ENCODE data around the gene TM9SF1.

Gene TM9SF1

GRCh38 chr14:24178399-24179178, 16.7 kb downstream of the TM9SF1 start:
- DNase-seq (ENCODE audit: low read depth) = no peak

GRCh38 chr14:24177891-24178290, 17.4 kb downstream of the TM9SF1 start:
- DNase-seq (ENCODE audit: low read depth) = no peak

DNA sequence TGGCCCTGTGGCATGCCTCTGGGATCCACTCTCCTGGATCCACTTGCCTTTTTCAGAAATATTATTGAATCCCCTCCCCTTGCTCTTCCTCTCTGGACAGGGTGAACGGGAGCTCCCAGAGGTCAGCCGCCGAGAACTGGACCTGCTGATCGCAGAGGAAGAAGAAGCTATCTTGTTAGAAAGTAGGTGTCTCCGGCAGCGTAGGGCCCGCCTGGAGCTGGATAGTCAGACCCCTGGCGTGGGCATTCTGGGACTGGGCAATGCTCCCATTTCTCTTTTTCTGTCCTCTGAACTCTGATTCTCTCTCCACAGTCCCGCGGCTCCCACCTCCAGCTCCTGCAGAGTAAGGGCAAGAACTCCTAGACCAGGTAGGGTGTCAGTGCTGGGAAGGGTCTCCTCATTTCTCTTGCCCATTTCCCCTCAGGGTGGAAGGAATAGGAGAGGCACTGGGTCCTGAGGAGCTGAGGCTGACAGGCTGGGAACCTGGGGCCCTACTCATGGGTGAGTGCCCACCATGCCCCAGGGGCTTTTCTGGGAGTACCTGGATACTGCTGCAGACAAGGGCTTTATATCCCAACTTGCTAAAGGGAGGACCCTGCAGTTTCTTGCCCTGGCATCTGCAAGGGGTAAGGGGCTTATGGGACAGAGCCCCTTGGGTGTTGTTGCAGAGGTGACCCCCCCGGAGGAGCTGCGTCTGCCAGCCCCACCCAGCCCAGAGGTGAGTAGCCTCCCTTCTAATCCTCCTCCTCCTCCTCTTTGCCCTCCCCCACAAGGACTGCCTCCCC, 18.0 kb downstream of the TM9SF1 start:
- DNase-seq (ENCODE audit: low read depth) = no peak

GRCh38 chr14:24176599-24176998, 18.6 kb downstream of the TM9SF1 start:
- DNase-seq (ENCODE audit: low read depth) = no peak

- no peak for DNase-seq (ENCODE audit: low read depth)
Measured at GRCh38 chr14:24172871-24173281, 22.4 kb downstream of the TM9SF1 start.

GRCh38 chr14:24172261-24172860, 22.9 kb downstream of the TM9SF1 start:
- DNase-seq (ENCODE audit: low read depth) = no peak

DNA sequence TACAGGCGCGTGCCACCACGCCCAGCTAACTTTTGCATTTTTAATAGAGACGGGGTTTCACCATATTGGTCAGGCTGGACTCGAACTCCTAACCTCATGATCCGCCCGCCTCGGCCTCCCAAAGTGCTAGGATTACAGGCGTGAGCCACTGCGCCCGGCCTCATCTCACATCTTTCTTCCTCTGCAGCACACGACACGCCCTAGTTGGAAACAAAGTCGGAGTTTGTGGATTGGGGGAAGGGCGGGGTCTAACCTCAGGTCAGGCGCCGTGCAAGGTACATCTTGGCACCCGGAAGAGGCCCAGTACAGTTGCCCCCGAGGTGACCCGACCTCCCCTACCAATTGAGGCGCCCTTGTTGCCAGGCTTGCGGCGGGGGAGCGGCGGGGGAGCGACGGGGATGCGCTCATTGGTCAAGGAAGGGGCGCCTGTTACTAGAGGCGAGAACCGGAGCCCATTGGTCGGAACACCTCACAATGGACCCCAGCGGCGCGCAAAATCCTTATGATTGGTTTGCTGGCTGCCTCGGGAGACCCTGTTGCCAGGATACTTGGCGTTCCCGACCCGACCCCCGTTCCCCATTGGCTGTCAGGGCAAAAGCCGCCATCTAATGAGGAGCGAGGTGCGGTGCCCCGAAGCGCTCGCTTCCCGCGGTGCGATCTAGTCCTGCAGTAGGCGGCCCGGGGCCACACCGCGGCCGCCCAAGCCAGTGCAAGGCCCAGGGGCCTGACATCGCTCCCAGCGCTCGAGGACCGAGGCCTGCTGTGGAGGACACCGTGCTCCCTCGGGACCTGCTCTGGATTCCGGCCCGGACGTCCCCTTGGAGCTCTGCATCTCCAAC, 23.6 kb downstream of the TM9SF1 start, which contains the start of gene REC8:
REC8 (plus strand) TSS at position 659 of the 839 bp plus-strand sequence. CDS start 473 bp downstream, outside the sequence.
- DNase-seq (ENCODE audit: low read depth) = no peak

- DNase-seq (ENCODE audit: low read depth) = no peak
Measured at GRCh38 chr14:24167469-24168114, 27.6 kb downstream of the TM9SF1 start.

DNA sequence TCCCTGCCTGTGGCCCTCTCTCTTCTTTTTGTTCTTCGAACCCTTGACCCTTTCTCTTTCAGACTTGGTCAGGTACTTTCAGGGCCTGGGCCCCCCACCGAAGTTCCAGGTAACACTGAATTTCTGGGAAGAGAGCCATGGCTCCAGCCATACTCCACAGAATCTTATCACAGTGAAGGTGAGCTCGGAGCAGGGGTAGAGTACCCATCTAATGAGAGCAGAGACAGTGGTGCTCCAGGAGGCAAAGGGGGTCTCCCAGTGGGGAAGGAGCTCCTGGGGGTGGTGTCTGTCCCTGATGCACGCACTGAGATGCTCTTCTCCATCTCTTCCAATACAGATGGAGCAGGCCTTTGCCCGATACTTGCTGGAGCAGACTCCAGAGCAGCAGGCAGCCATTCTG, 29.5 kb downstream of the TM9SF1 start:
- DNase-seq (ENCODE audit: low read depth) = no peak

DNA sequence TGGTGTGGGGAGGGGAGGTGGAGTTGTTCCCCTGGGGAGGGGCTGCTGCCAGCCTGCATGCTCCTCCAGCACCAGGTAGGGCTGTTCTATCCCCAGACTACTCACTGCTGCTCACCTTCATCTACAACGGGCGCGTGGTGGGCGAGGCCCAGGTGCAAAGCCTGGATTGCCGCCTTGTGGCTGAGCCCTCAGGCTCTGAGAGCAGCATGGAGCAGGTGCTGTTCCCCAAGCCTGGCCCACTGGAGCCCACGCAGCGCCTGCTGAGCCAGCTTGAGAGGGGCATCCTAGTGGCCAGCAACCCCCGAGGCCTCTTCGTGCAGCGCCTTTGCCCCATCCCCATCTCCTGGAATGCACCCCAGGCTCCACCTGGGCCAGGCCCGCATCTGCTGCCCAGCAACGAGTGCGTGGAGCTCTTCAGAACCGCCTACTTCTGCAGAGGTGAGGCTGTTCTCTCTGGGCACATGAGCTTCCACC, 30.7 kb downstream of the TM9SF1 start:
- no peak for DNase-seq (ENCODE audit: low read depth)

DNA sequence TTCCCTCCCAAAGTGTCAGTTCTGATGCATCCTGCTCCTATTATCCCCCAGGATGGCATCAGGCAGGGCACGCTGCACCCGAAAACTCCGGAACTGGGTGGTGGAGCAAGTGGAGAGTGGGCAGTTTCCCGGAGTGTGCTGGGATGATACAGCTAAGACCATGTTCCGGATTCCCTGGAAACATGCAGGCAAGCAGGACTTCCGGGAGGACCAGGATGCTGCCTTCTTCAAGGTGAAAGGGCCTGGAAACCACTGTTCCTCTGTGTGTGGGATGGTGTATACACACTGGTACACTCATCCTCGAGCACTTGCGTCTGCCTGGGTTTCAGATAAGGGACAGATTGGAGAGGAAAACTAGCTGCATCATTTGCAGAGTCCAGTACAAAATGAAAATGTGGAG, 33.1 kb downstream of the TM9SF1 start:
- no peak for DNase-seq (ENCODE audit: low read depth)

DNA sequence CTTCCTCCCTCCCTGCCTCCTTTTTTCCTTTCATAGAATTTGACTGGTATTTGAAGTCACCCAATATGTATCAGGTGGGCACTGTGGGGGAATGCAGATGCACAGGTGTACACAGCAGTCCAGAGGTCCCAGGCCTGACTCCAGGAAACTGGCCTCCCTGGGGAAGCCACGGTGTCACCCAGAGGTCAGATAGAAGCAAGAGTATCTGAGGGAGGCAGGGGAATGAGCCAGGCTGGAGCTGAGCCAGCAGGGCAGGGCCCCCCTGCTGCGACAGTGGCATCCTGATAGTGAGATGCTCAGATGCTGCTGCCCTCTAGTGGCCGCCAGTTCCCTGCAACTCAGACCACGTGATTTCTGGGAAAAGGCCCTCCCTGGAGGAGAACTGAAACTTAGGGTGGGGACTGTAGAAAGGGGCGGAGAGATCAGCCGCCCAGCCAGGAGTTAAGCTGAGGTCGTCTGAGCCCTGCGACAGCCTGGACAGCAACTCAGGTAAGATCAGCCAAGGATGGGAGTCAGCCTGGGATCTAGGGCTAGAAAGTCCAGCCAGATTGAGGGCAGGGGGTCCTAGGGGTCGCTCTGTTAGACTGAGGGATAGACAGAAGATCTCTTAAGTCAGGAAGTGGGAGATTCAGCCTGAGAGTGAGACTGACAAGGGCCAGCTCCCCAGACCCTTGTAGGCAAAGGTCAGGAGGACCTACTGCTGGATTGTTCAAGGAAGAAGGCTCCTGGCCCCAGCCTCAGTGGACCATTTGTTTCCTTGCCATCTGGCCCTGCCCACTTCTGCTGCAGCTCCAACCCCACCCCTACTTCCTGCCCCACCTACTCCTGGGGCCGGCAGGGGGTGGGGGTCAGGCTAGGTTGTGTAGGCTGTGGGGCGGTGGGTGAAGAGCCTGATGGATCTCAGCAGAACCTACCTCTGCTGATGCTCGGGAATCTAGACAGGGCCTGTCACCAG, 34.1 kb downstream of the TM9SF1 start, which contains the start of gene IRF9:
IRF9 (plus strand) TSS at position 416 of the 955 bp plus-strand sequence. CDS start 880 bp downstream, outside the sequence.
- DNase-seq (ENCODE audit: low read depth) = peak; percentile 80

GRCh38 chr14:24160499-24160849, 34.8 kb downstream of the TM9SF1 start:
- no peak for DNase-seq (ENCODE audit: low read depth)

DNA sequence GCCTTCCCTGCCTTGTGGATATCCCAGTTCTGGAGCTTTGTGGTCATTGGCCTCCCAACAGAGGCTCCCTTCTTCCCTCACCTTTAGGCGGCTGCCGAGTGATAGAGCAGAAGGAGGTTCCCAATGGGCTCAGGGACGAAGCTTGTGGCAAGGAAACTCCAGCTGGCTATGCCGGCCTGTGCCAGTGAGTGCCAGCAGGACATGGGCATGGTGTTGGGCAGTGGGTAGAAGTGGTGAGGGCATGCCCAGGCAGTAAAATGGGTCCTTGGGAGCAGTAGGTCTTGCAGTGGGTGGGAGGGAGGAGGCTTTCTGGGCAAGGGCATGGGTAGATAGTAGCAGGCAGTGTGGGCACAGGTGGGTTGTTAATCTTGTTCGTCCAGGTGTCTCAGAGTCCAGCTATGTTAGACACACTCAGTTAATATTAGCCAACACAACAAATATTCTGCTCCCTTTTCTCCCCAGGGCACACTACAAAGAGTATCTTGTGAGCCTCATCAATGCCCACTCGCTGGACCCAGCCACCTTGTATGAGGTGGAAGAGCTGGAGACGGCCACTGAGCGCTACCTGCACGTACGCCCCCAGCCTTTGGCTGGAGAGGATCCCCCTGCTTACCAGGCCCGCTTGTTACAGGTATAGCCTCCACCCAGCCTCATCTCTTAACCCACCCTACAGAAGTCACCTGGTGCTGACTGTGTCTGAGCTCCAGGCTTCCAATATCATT, 35.3 kb downstream of the TM9SF1 start:
- DNase-seq (ENCODE audit: low read depth) = no peak

DNA sequence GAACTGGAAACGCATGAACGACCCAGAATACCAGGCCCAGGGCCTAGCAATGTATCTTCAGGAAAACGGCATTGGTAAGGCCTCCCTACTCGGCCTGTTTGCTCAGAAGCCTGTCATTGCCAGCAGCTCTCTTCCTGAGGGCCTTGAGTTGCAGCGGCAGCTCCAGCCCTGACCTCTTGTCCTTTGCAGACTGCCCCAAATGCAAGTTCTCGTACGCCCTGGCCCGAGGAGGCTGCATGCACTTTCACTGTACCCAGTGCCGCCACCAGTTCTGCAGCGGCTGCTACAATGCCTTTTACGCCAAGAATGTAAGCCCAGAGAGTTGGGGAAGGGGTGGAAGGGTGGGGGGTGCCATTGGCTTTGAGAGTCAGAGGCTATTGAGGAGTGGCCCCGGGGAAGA, 37.9 kb downstream of the TM9SF1 start:
- DNase-seq (ENCODE audit: low read depth) = no peak

DNA sequence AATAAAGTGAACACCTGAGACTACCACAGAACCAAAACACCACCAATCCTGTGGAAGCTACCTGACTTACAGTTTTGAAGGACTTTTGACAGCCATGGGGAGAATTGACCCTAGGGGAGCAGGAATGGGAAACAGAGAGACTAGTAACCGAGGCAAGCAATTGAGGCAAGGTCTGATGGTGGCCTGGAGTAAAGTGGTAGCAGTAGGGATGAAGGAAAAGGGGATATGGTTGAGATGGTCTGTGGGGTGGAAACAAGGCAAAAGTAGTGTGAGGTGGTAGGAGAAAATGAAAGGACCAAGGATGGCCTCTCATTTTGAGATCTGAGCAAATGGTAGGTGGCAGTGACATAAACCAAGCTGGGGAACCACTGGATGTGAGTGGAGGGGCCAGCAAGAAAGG, 38.4 kb downstream of the TM9SF1 start:
- no peak for DNase-seq (ENCODE audit: low read depth)

- no peak for DNase-seq (ENCODE audit: low read depth)
Measured at GRCh38 chr14:24155100-24155499, 40.1 kb downstream of the TM9SF1 start.

DNA sequence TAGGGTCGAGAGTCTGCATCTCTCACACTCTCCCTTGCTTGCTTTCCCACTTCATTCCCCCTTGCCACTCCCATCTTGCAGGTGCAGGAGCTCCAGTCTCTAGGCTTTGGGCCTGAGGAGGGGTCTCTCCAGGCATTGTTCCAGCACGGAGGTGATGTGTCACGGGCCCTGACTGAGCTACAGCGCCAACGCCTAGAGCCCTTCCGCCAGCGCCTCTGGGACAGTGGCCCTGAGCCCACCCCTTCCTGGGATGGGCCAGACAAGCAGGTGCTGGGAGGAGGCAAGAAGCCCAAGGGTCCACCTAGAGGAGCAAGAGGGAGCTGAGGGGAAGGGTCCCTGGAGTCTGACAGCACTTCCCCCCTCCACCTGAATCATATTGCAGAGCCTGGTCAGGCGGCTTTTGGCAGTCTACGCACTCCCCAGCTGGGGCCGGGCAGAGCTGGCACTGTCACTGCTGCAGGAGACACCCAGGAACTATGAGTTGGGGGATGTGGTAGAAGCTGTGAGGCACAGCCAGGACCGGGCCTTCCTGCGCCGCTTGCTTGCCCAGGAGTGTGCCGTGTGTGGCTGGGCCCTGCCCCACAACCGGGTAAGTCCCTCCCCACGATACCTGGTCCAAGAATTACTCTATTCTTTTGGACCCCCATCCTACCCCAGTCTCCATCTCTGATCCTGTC, 43.7 kb downstream of the TM9SF1 start:
- no peak for DNase-seq (ENCODE audit: low read depth)

DNA sequence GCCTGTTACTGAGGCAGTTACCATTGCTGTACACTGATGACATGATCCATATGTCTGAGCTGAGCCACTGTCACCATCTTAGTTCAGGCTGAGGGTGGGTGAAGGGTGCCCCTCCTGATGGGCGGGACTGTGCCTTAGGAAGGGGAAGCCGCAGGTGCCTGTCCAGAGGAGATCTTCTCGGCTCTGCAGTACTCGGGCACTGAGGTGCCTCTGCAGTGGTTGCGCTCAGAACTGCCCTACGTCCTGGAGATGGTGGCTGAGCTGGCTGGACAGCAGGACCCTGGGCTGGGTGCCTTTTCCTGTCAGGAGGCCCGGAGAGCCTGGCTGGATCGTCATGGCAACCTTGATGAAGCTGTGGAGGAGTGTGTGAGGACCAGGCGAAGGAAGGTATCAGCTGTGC, 44.2 kb downstream of the TM9SF1 start:
- DNase-seq (ENCODE audit: low read depth) = no peak

Measured in GM04503 (cell line).